ENCODE measurements around the gene BRWD1.

Gene BRWD1

GRCh38 chr21:39187141-39187540 lies 126.3 kb downstream of the BRWD1 start:
- no peaks in the 10 kb centered on the region for H3K27me3 ChIP-seq (ENCODE audit: control insufficient read depth, low read length)
- H3K4me2 ChIP-seq (ENCODE audit: low read length): no peak overlapping the region

GRCh38 chr21:39186676-39187075 lies 126.8 kb downstream of the BRWD1 start:
- Histone ChIP-seq H3K4me2 (ENCODE audit: low read length) (peak overlapping the region; percentile 92), H3K4me3 (ENCODE audit: low read length) (no peak overlapping the region), H3F3A (ENCODE audit: control insufficient read depth, insufficient read depth) (peaks cover 63% of the 10 kb centered on the region), H3K4me1 (ENCODE audit: control insufficient read depth, low read length) (peaks cover 58% of the 10 kb centered on the region), H3K9me3 (ENCODE audit: control insufficient read depth, insufficient read depth, low read length) (no peaks in the 10 kb centered on the region), H3K9me2 (replicated peaks; ENCODE audit: control insufficient read depth, low read length) (no peaks in the 10 kb centered on the region), H3K79me2 (ENCODE audit: control insufficient read depth, low read length) (peaks cover 15% of the 10 kb centered on the region), H3K27me3 (ENCODE audit: control insufficient read depth, low read length) (no peaks in the 10 kb centered on the region), H3K36me3 (ENCODE audit: control insufficient read depth, low read length) (peaks cover 20% of the 10 kb centered on the region), H3K27ac (ENCODE audit: low read depth, low read length) (no peak overlapping the region), H4K20me1 (ENCODE audit: control insufficient read depth, insufficient read depth, low read depth, low read length) (no peaks in the 10 kb centered on the region; the same call in 1 of the 2 replicates)
- TF ChIP-seq EZH2phosphoT487 (IDR thresholded peaks at IDR 0.05; ENCODE audit: borderline replicate concordance, low read length): no peak
- TF ChIP-seq CTCF (IDR thresholded peaks at IDR 0.05; ENCODE audit: low read depth, low read length, poor library complexity, severe bottlenecking): no peak

More at GRCh38 chr21:39187141-39187540, 126.3 kb downstream of the BRWD1 start:
- Histone ChIP-seq H3K36me3 (ENCODE audit: control insufficient read depth, low read length) (peaks cover 21% of the 10 kb centered on the region), H4K20me1 (ENCODE audit: control insufficient read depth, insufficient read depth, low read depth, low read length) (no peaks in the 10 kb centered on the region; the same call in 1 of the 2 replicates), H3K4me1 (ENCODE audit: control insufficient read depth, low read length) (peaks cover 53% of the 10 kb centered on the region), H3F3A (ENCODE audit: control insufficient read depth, insufficient read depth) (peaks cover 63% of the 10 kb centered on the region), H3K79me2 (ENCODE audit: control insufficient read depth, low read length) (peaks cover 11% of the 10 kb centered on the region), H3K9me3 (ENCODE audit: control insufficient read depth, insufficient read depth, low read length) (no peaks in the 10 kb centered on the region), H3K4me3 (ENCODE audit: low read length) (no peak overlapping the region), H3K27ac (ENCODE audit: low read depth, low read length) (no peak overlapping the region), H3K9me2 (replicated peaks; ENCODE audit: control insufficient read depth, low read length) (no peaks in the 10 kb centered on the region)
- TF ChIP-seq EZH2phosphoT487 (IDR thresholded peaks at IDR 0.05; ENCODE audit: borderline replicate concordance, low read length): no peak
- no peak for TF ChIP-seq CTCF (IDR thresholded peaks at IDR 0.05; ENCODE audit: low read depth, low read length, poor library complexity, severe bottlenecking)

GRCh38 chr21:39185157-39185556 lies 128.3 kb downstream of the BRWD1 start:
- Histone ChIP-seq H4K20me1 (ENCODE audit: control insufficient read depth, insufficient read depth, low read depth, low read length) (no peaks in the 10 kb centered on the region; the same call in 1 of the 2 replicates), H3F3A (ENCODE audit: control insufficient read depth, insufficient read depth) (peaks cover 54% of the 10 kb centered on the region), H3K36me3 (ENCODE audit: control insufficient read depth, low read length) (peaks cover 24% of the 10 kb centered on the region), H3K79me2 (ENCODE audit: control insufficient read depth, low read length) (peaks cover 31% of the 10 kb centered on the region), H3K9me2 (replicated peaks; ENCODE audit: control insufficient read depth, low read length) (no peaks in the 10 kb centered on the region), H3K4me2 (ENCODE audit: low read length) (peak overlapping the region; percentile 92), H3K4me1 (ENCODE audit: control insufficient read depth, low read length) (peaks cover 66% of the 10 kb centered on the region), H3K4me3 (ENCODE audit: low read length) (peak overlapping the region; percentile 91), H3K27me3 (ENCODE audit: control insufficient read depth, low read length) (no peaks in the 10 kb centered on the region), H3K27ac (ENCODE audit: low read depth, low read length) (peak overlapping the region; percentile 75), H3K9me3 (ENCODE audit: control insufficient read depth, insufficient read depth, low read length) (no peaks in the 10 kb centered on the region)
- TF ChIP-seq CTCF (IDR thresholded peaks at IDR 0.05; ENCODE audit: low read depth, low read length, poor library complexity, severe bottlenecking): no peak
- no peak for TF ChIP-seq EZH2phosphoT487 (IDR thresholded peaks at IDR 0.05; ENCODE audit: borderline replicate concordance, low read length)
